GM12878 (cell line): Measurements from ENCODE around the gene CCDC12. TPM values are rescaled to one million over a fixed set of nuclear protein-coding genes. Genes with fewer than 3 reads are reported as not detected.

Experiments used
- ASH2L ChIP-seq: fragments of 300-600, 200-600 bp; sonication (generic); IDR thresholded peaks from 2 replicates; pipeline ENCODE4 v1.6.1; 2017; ENCODE audit warnings: low read depth, mild to moderate bottlenecking, borderline replicate concordance
- ATF7 ChIP-seq: fragments of 450-650 bp; IDR thresholded peaks from 2 replicates; pipeline ENCODE4 v1.6.1; 2016; ENCODE audit warnings: low read depth, mild to moderate bottlenecking
- E2F8 ChIP-seq: fragments of 450-650 bp; IDR thresholded peaks from 2 replicates; pipeline ENCODE4 v1.6.1; 2018; ENCODE audit warnings: mild to moderate bottlenecking, low read depth, moderate library complexity; ENCODE audit not compliant: partially characterized antibody
- EZH2 ChIP-seq: IDR thresholded peaks from 2 replicates; pipeline ENCODE4 v1.6.1; 2012; ENCODE audit warnings: low read depth, mild to moderate bottlenecking, control low read depth, inconsistent platforms, low read length, borderline replicate concordance; ENCODE audit not compliant: control insufficient read depth
- JUNB ChIP-seq: IDR thresholded peaks from 2 replicates; pipeline ENCODE4 v1.6.1; 2016; ENCODE audit warnings: antibody characterized with exemption, mild to moderate bottlenecking
- JUND ChIP-seq: IDR thresholded peaks from 2 replicates; pipeline ENCODE4 v1.6.1; 2012; ENCODE audit warnings: low read depth, mild to moderate bottlenecking, low read length, improper control_type of control experiment, moderate library complexity
- NR2C2 ChIP-seq: IDR thresholded peaks from 2 replicates; pipeline ENCODE4 v1.6.1; 2011; ENCODE audit warnings: borderline replicate concordance, low read depth; ENCODE audit not compliant: control insufficient read depth, insufficient read length
- PAX8 ChIP-seq: fragments of 450-650 bp; IDR thresholded peaks from 2 replicates; pipeline ENCODE4 v1.6.1; 2017; ENCODE audit warnings: mild to moderate bottlenecking, moderate library complexity
- PBX3 ChIP-seq: IDR thresholded peaks from 2 replicates; pipeline ENCODE4 v1.6.1; 2011; ENCODE audit warnings: mild to moderate bottlenecking, low read depth, low read length, moderate library complexity; ENCODE audit not compliant: insufficient replicate concordance
- POLR2AphosphoS5 ChIP-seq: IDR thresholded peaks from 2 replicates; pipeline ENCODE4 v1.6.1; 2011; ENCODE audit warnings: mild to moderate bottlenecking, low read length, inconsistent platforms
- RAD51 ChIP-seq: fragments of 450-650 bp; IDR thresholded peaks from 2 replicates; pipeline ENCODE4 v1.6.1; 2016; ENCODE audit warnings: moderate library complexity, mild to moderate bottlenecking, inconsistent platforms
- REST ChIP-seq: IDR thresholded peaks from 2 replicates; pipeline ENCODE4 v1.6.1; 2012; ENCODE audit warnings: mild to moderate bottlenecking, low read depth, low read length
- SP1 ChIP-seq: IDR thresholded peaks from one replicate; pipeline ENCODE4 v1.6.1; 2011; ENCODE audit warnings: low read depth, low read length
- TCF12 ChIP-seq: IDR thresholded peaks from 2 replicates; pipeline ENCODE4 v1.6.1; 2011; ENCODE audit warnings: low read depth, mild to moderate bottlenecking, low read length
- TCF7 ChIP-seq: IDR thresholded peaks from 2 replicates; pipeline ENCODE4 v1.6.1; 2014; ENCODE audit warnings: antibody characterized with exemption, borderline replicate concordance
- USF2 ChIP-seq: IDR thresholded peaks from 2 replicates; pipeline ENCODE4 v1.6.1; 2011; ENCODE audit warnings: low read depth, low read length, improper control_type of control experiment, borderline replicate concordance
- YBX1 ChIP-seq: fragments of 450-650 bp; IDR thresholded peaks from 2 replicates; pipeline ENCODE4 v1.6.1; 2016; ENCODE audit warnings: antibody characterized with exemption
- ZBTB4 ChIP-seq: fragments of 450-650 bp; formaldehyde crosslinking; IDR thresholded peaks from 2 replicates; pipeline ENCODE4 v1.4.0; 2022; ENCODE audit warnings: mild to moderate bottlenecking, moderate library complexity
- polyA plus RNA-seq, 11 experiments: library from polyadenylated mRNA; depleted of rRNA in 4 of 11; unstranded in 6 of 11; stranded (reverse) in 5 of 11; fragments of >200 nt; fragmentation: Nextera tagmentation in 4 of 11; fragmentation: Illumina TruSeq in 1 of 11; extraction: Ambion mirVana in 4 of 11; extraction: Trizol in 1 of 11; gene quantifications; 1 replicate in 1 of 11; 2 replicates in 10 of 11; pipeline versions ENCODE4 v1.2.1 to v1.2.3, GENCODE V29; 2011 to 2016; ENCODE audit warnings: inconsistent platforms in 2 of 11, missing spikeins in 2 of 11, low read depth in 1 of 11
- total RNA-seq, 4 experiments: library from RNA; depleted of rRNA in 3 of 4; stranded (reverse); fragments of >200 nt in 3 of 4; fragmentation: Illumina TruSeq in 1 of 4; extraction: Trizol in 1 of 4; gene quantifications; 2 replicates each; pipeline versions ENCODE4 v1.2.1 to v1.2.3, GENCODE V29; 2013 to 2021

Gene CCDC12
- total and polyA plus RNA-seq, 10 of the 15 experiments (the other 5 are each of a cell fraction or from before 2014, with no cell fraction given) = 9.2 to 91.4 (median 61.3) TPM

GRCh38 chr3:46990573-46991374 lies 14.2 kb upstream of the CCDC12 start (continued):
- TF ChIP-seq TCF12 (peak; percentile 56; the same call in 1 of the 2 replicates), PAX8 (no peak), EZH2 (no peak), TCF7 (no peak), JUNB (no peak), YBX1 (no peak), RAD51 (peak; percentile 69), PBX3 (no peak), POLR2AphosphoS5 (peak; percentile 61; the same call in 1 of the 2 replicates), ZBTB4 (CRISPR knock-in tag) (no peak), REST (no peak), NR2C2 (no peak), JUND (no peak), SP1 (no peak), ASH2L (no peak), E2F8 (no peak), ATF7 (peak; percentile 58), USF2 (no peak)
